Fibroblast of villous mesenchyme (primary cell): ENCODE results near the gene YTHDC1. TPM values are rescaled to one million over a fixed set of nuclear protein-coding genes. Genes with fewer than 3 reads are reported as not detected.

Experiments used
- DNase-seq: peaks from one replicate; pipeline ENCODE4 v3.0.0-alpha.2; 2010; ENCODE audit warnings: low read depth
- H3K4me3 ChIP-seq: 2 replicates; pipeline ENCODE4 v1.5.1; 2011; ENCODE audit warnings: low read depth, mild to moderate bottlenecking, low read length
- total RNA-seq: library from RNA; depleted of rRNA; stranded (reverse); fragments of >200 nt; gene quantifications from 2 replicates; pipeline ENCODE4 v1.2.3, GENCODE V29; 2012
- TF ChIP-seq, protein P1 (sequence below): IDR thresholded peaks from 2 replicates; pipeline ENCODE4 v1.5.1; 2012; ENCODE audit warnings: low read depth, mild to moderate bottlenecking, low read length; ENCODE audit not compliant: insufficient read depth

YTHDC1 gene
- total RNA-seq, 1 donor, result 43.2 TPM

DNA sequence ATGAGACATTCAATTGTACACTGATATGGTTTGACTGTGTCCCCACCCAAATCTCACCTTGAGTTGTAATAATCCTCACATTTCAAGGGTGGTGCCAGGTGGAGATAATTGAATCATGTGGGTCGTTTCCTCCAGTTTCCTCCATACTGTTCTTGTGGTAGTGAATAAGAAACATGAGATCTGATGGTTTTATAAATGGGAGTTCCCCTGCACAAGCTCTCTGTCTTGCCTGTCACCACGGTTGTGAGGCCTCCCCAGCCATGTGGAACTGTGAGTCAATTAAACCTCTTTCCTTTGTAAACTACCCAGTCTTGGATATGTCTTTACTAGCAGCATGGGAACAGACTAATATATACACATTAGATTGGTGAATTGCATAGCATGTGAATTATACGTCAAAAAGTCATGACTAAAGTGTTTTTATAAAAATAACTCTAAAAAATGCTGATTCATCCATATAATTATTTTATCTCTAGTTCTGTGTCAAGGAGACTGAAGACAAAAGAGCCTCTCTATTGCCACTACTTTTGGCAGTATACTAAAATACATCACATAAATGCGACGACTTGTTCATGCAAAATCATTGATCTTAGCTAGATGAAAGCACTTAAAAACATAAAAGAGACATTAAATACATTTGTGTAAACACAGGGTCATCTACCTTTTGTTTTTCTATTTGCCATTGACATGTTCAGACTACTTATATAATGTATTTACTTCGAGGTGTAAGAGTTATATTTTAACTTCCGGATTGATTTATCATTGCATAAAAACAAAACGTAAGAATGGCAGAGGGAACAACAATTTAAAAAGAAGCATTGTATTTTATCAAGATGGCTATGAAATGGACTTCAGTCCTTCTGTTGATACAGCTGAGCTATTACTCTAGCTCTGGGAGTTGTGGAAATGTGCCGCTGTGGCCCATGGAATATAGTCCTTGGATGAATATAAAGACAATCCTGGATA is 50.1 kb downstream of the YTHDC1 start:
- H3K4me3 ChIP-seq, result no peak overlapping the region
- TF ChIP-seq, protein P1, sequence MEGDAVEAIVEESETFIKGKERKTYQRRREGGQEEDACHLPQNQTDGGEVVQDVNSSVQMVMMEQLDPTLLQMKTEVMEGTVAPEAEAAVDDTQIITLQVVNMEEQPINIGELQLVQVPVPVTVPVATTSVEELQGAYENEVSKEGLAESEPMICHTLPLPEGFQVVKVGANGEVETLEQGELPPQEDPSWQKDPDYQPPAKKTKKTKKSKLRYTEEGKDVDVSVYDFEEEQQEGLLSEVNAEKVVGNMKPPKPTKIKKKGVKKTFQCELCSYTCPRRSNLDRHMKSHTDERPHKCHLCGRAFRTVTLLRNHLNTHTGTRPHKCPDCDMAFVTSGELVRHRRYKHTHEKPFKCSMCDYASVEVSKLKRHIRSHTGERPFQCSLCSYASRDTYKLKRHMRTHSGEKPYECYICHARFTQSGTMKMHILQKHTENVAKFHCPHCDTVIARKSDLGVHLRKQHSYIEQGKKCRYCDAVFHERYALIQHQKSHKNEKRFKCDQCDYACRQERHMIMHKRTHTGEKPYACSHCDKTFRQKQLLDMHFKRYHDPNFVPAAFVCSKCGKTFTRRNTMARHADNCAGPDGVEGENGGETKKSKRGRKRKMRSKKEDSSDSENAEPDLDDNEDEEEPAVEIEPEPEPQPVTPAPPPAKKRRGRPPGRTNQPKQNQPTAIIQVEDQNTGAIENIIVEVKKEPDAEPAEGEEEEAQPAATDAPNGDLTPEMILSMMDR, result no peak
- DNase-seq, result no peak

DNA sequence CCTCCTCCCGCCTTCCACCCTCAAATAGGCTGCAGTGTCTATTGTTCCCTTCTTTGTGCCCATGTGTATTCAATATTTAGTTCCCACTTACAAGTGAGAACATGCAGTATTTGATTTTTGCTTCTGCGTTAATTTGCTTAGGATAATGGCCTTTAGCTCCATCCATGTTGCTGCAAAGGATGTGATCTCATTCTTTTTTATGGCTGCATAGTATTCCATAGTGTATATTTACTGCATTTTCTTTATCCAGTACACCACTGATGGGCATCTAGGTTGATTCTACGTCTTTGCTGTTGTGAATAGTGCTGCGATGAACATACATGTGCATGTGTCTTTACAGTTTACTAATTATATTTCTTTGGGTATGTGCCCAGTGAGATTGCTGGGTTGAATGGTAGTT is 52.8 kb downstream of the YTHDC1 start:
- TF ChIP-seq, protein P1, result no peak
- H3K4me3 ChIP-seq, result no peak overlapping the region
- no peak for DNase-seq

DNA sequence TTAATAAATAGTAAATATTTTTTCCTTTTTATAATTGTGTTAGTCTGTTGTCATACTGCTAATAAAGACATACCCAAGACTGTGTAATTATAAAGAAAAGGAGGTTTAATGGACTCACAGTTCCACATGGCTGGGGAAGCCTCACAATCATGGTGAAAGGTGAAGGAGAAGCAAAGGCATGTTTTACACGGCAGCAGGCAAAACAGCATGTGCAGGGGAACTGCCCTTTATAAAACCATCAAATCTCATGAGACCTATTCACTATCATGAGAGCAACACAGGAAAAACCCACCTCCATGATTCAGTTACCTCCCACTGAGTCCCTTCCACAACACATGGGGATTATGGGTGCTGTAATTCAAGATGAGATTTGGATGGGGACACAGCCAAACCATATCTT is 58.6 kb downstream of the YTHDC1 start:
- no peak for DNase-seq

DNA sequence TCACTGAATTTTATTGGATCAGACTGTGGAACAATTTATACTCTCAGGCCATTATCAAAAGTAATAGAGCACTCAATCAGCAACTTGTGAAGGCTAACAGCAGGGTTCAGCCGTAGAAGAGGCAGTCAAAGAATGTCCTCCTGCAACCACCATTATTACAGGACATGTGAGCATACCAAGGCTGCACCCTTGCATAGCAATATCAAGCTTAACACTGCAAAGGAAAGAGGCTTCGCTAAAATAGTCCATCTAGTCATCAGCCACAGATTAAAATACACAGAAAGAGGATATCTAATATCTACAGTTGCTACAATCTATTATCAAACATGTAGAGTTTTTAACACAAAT is 61.5 kb downstream of the YTHDC1 start:
- H3K4me3 ChIP-seq, result no peak overlapping the region
- TF ChIP-seq, protein P1, result no peak
- no peak for DNase-seq

More for the DNA sequence above, 58.6 kb downstream of the YTHDC1 start:
- TF ChIP-seq, protein P1, result no peak
- no peak overlapping the region for H3K4me3 ChIP-seq

DNA sequence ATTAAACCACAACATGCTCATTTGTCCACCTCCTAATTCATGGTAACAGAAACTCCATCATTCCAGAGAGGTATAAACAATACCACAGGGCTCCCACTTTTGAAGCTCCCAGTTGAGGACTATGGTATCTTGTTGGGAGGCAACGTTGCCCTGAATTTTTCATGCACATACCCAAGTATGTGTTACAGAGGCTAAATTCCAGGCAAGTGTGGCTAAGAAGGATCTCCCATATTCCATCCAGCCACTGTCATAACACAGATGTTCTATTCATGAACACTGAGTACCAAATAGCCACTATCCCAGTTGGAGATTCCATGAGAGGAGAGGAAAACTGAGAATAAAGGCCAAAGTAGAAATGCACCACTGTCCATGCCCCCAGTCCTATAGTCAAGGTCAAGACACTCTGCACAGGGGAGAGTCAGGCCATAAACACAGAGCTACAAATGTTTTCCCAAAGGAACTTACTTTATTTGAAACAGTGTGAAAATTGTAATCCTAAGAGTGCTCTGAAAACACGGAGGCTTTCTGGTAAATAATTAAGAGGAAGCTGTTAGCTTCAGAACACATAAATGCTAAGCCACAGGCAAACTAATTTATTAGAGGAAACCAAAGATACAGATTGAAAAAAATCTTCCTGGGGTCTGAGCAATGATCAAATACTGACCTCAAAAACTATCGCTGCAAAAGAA is 62.0 kb downstream of the YTHDC1 start:
- no peak for DNase-seq
- TF ChIP-seq, protein P1, result no peak
- no peak overlapping the region for H3K4me3 ChIP-seq

DNA sequence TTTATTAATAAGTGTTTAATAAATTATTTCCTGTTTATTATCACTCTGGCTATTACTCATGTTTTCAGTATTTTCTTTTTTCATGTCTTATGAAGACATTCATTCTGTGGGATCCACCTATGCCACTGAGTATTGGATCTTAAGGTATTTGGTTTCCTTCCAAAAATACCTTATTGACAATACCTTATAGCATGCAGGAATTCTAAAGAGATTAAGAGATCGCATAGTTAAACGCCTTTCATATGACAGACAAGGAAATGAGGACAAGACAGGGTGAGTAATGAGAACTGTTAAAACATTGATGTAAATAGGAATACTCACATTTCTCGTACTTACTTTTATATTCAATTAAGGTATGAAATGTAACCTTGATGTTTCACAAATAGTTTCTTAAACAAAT is 66.2 kb downstream of the YTHDC1 start:
- no peak for DNase-seq
- TF ChIP-seq, protein P1, result no peak
- H3K4me3 ChIP-seq, result no peak overlapping the region
